Immature natural killer cell (primary cell): ENCODE measurements around the gene CDC20B. TPM values are rescaled to one million over a fixed set of nuclear protein-coding genes. Genes with fewer than 3 reads are reported as not detected.

Source experiments
- DNase-seq, 3 donors: peaks; one replicate each; pipeline ENCODE4 v3.0.0; 2022; ENCODE audit warnings: mixed read lengths in 1 of 3
- H3K27ac Mint-ChIP-seq, 6 donors: one replicate each; pipeline ENCODE4 v1.8.0; 2020; ENCODE audit warnings: mixed read lengths in 6 of 6, mild to moderate bottlenecking in 5 of 6, inconsistent platforms in 4 of 6, moderate library complexity in 3 of 6
- H3K27me3 Mint-ChIP-seq, 3 donors: one replicate each; pipeline ENCODE4 v1.8.0; 2020 to 2021; ENCODE audit warnings: low read depth in 3 of 3, mild to moderate bottlenecking in 3 of 3, mixed read lengths in 3 of 3, moderate library complexity in 3 of 3, inconsistent platforms in 1 of 3
- H3K36me3 Mint-ChIP-seq, 3 donors: one replicate each; pipeline ENCODE4 v1.8.0; 2020; ENCODE audit warnings: mixed read lengths in 3 of 3, inconsistent platforms in 2 of 3, mild to moderate bottlenecking in 2 of 3
- H3K4me1 Mint-ChIP-seq, 2 donors: one replicate each; pipeline ENCODE4 v1.8.0; 2020; ENCODE audit warnings: inconsistent platforms in 2 of 2, mild to moderate bottlenecking in 2 of 2, mixed read lengths in 2 of 2, moderate library complexity in 1 of 2
- H3K4me3 Mint-ChIP-seq, 5 donors: one replicate each; pipeline ENCODE4 v1.8.0; 2020; ENCODE audit warnings: mild to moderate bottlenecking in 5 of 5, mixed read lengths in 5 of 5, inconsistent platforms in 3 of 5, moderate library complexity in 3 of 5
- H3K9me3 Mint-ChIP-seq, 6 donors: one replicate each; pipeline ENCODE4 v1.8.0; 2020; ENCODE audit warnings: mild to moderate bottlenecking in 6 of 6, mixed read lengths in 6 of 6, inconsistent platforms in 4 of 6, moderate library complexity in 3 of 6
- polyA plus RNA-seq, 3 donors: library from polyadenylated mRNA; unstranded; fragments of 300-500 nt; fragmentation: Illumina TruSeq; gene quantifications; one replicate each; pipeline ENCODE4 v1.2.3, GENCODE V29; 2021

Gene CDC20B
- polyA plus RNA-seq, 3 donors from 2014 or later = not detected

DNA sequence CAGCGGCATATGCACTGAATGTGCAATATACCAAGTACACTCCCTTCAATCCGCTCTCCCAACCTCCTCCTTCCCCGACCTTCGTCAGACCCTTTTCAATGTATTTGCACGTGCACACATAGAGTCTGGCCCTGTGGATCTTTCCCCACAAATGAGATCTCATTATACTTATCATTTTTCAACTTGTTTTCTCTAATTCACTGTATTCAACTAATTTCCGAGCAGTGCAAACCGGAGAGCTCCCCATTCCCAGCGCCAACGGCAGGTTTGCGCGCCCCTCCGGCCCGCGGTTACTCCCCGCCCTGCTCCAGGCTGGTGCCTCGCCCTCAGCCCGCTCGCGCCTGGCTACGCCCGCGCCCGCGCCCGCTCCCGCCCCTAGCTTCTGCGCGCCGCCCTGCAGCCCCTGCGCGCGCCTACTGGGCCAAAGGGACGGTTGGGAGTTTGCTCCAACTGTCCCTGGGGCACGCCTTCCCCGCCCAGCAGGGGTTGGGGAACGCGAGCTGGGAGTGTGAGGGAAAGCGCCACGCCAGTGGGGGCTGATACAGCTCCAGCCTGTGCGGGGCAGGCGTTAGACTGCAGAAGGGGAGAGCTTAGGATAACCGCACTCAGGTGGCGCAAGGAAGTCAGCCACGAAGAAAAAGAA lies 3.3 kb upstream of the CDC20B start:
- H3K9me3 Mint-ChIP-seq = peaks cover 0 to 2% (median 0%) of the 10 kb centered on the region in 6 donors
- no peak overlapping the region for H3K27ac Mint-ChIP-seq
- peak overlapping the region in 4 of 5 donors; percentile 12 to 50 (median 30) for H3K4me3 Mint-ChIP-seq
- H3K27me3 Mint-ChIP-seq = peaks cover 29 to 43% (median 31%) of the 10 kb centered on the region in 3 donors
- H3K36me3 Mint-ChIP-seq = no peaks in the 10 kb centered on the region
- no peak for DNase-seq
- H3K4me1 Mint-ChIP-seq = peaks cover 28 to 46% of the 10 kb centered on the region in 2 donors

DNA sequence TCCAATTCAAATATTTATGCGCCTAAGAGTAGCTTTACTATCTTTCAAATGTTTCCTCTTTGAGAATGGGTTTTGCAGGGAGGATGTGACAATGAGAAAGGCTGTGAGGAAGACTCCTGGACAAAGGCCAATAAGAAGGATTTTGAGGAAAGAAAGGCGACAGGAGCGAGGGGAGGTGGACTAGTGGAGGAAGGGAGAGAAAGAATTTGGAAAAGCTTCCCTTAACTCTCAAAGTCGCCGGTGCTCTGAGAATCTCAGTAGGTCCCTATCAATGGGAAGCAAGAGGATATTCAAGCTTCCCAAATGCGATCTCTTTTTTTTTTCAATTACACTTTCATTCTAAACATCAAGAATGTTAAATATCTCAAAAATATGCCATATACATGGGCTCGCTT lies 2.8 kb upstream of the CDC20B start:
- Mint-ChIP-seq H3K4me3 (peak overlapping the region in 4 of 5 donors; percentile 12 to 62 (median 48)), H3K9me3 (peaks cover 0 to 2% (median 0%) of the 10 kb centered on the region in 6 donors), H3K4me1 (peaks cover 28 to 46% of the 10 kb centered on the region in 2 donors), H3K27ac (no peak overlapping the region), H3K27me3 (peaks cover 29 to 41% (median 30%) of the 10 kb centered on the region in 3 donors), H3K36me3 (no peaks in the 10 kb centered on the region)
- no peak for DNase-seq

DNA sequence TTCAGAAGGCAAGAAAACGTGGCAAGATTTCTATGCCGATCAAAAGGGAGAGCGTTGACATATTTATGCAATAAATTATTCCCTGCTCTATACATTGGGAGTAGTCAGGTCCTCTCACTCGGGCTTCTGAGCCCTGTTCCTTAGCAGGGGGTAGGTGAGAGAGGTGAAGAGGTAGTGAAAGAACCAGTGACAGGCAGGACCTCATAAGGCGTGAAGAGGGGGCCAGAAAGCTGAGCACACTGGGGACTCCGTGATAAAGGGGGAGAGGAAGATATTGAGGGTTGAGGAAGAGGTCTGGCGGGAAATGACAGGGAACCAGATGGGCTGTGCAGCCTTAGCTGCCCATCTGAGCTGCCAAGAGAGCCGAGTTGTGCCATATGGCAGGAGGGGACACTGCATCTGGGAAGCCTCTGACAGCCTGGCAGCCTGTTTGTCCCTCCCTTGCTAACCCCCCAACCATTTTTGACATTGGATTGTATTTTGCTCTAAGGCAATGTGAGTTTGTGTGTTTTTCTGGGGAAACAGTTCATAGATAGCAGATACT lies 782 bp upstream of the CDC20B start:
- DNase-seq = no peak
- peaks cover 28 to 46% of the 10 kb centered on the region in 2 donors for H3K4me1 Mint-ChIP-seq
- peak overlapping the region; percentile 77 to 91 (median 85) for H3K4me3 Mint-ChIP-seq
- H3K27ac Mint-ChIP-seq = peak overlapping the region in 4 of 6 donors; percentile 58 to 87 (median 85)
- peaks cover 0 to 2% (median 0%) of the 10 kb centered on the region in 6 donors for H3K9me3 Mint-ChIP-seq
- no peaks in the 10 kb centered on the region for H3K36me3 Mint-ChIP-seq
- peaks cover 28 to 40% (median 29%) of the 10 kb centered on the region in 3 donors for H3K27me3 Mint-ChIP-seq

DNA sequence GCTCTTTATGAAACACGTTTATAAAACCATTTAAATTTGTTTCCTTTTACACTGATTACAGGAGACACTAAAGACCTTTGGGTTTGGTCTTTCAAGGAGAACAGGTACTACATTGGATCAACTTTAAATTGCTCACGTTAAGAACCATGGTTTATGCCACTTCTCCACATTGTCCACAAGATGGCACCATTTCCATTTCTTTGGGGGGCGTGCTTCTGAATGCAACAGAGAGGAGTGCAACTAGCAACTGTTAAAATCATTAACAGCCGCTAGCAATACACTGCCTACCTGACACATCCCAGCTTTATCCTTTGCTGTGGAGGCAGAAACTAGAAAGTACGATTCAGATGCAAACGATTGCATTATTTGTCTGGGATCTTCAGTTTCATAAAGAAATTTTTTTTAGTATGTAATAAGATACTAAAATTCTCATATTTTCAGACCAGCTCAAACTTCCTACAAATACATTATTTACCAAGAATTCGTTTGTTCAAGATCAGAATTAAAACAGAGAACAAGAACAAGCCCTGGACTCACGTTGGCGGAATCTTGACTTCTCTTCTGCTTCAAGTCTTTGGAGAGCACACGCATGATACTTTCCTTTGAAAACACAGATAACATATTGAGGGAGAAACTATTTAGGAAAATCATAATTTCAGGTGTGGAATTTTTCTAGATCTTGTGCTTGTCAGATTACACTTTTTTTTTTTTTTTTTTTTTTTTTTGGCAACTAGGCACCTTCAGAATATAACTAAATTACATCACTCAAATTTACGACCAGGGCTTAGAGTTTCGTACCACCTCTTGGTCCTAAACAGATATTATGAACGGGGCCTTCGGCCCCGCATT lies 702 bp downstream of the CDC20B start:
- H3K27ac Mint-ChIP-seq = peak overlapping the region in 4 of 6 donors; percentile 39 to 87 (median 62)
- peaks cover 28 to 44% of the 10 kb centered on the region in 2 donors for H3K4me1 Mint-ChIP-seq
- peaks cover 26 to 33% (median 29%) of the 10 kb centered on the region in 3 donors for H3K27me3 Mint-ChIP-seq
- peak; percentile 70 to 76 (median 72) for DNase-seq
- H3K9me3 Mint-ChIP-seq = no peaks in the 10 kb centered on the region
- H3K36me3 Mint-ChIP-seq = no peaks in the 10 kb centered on the region
- peak overlapping the region; percentile 87 to 94 (median 89) for H3K4me3 Mint-ChIP-seq

DNA sequence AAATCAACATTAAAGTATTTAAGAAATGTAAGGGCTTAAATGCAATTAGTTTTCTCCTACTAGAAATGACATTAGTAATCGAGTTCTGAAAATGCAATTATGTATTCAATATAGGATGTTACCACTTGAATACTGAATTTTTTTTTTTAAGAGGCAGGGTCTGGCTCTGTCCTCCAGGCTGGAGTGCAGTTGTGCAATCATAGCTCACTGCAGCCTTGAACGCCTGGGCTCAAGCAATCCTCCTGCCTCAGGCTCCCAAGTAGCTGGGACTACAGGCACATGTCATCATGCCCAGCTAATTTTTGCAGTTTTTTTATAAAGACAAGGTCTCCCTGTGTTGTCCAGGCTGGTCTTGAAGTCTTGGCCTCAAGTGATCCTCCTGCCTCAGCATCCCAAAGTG lies 1.5 kb downstream of the CDC20B start:
- no peak overlapping the region for H3K27ac Mint-ChIP-seq
- H3K4me3 Mint-ChIP-seq = no peak overlapping the region
- H3K9me3 Mint-ChIP-seq = no peaks in the 10 kb centered on the region
- DNase-seq = no peak
- no peaks in the 10 kb centered on the region for H3K36me3 Mint-ChIP-seq
- H3K4me1 Mint-ChIP-seq = peaks cover 24 to 36% of the 10 kb centered on the region in 2 donors
- peaks cover 22 to 32% (median 25%) of the 10 kb centered on the region in 3 donors for H3K27me3 Mint-ChIP-seq

DNA sequence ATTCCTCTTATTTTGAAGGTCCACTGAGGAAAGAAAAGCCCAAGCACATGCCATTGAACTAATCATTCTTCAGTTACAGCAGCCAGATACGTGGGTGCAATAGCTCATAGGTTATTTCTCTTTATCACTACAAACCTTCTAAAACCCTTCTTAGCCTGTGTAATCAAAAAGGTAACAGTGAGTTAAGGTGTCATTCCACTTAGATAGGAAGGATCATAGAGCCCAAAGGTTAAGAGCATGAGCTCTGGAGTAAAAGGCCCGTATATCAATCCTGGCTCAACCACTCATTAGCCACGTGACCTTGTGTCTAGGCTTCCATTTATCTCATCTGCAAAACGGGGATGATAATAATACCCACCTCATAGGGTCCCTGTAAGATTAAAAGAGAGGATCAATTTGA lies 10.3 kb downstream of the CDC20B start:
- Mint-ChIP-seq H3K27me3 (peaks cover 3 to 17% (median 15%) of the 10 kb centered on the region in 3 donors), H3K4me1 (no peaks in the 10 kb centered on the region), H3K36me3 (no peaks in the 10 kb centered on the region), H3K27ac (no peak overlapping the region), H3K9me3 (peaks cover 0 to 2% (median 0%) of the 10 kb centered on the region in 6 donors), H3K4me3 (no peak overlapping the region)
- DNase-seq = no peak

DNA sequence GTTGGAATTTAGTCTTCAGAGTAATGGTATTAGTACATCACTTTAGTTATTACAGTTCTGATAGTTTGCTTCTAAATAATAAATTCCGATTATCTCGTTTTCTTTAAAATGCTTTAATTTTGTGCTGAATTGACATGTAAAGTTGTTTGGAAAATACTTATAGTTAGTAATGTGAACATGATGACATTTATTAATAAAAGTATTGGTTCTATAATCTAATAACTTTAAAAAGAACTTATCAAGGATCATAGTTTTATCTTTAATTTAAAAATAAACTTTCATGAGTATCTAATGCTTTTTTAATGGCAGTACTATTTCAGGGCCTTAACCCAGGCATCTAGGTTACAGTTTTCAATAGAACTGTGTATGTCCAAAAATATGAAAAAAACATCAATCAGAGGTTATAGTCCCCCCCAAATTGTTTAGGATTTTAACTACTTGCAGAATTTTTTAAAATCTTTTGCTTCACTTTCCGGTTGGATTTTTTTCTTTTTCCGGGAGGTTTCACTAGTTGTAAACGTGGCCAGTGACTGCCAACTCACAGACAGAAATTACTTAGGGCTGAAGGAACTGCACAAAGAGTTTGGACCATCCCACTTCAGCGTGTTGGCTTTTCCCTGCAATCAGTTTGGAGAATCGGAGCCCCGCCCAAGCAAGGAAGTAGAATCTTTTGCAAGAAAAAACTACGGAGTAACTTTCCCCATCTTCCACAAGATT lies 12.3 kb downstream of the CDC20B start:
- no peaks in the 10 kb centered on the region for H3K9me3 Mint-ChIP-seq

DNA sequence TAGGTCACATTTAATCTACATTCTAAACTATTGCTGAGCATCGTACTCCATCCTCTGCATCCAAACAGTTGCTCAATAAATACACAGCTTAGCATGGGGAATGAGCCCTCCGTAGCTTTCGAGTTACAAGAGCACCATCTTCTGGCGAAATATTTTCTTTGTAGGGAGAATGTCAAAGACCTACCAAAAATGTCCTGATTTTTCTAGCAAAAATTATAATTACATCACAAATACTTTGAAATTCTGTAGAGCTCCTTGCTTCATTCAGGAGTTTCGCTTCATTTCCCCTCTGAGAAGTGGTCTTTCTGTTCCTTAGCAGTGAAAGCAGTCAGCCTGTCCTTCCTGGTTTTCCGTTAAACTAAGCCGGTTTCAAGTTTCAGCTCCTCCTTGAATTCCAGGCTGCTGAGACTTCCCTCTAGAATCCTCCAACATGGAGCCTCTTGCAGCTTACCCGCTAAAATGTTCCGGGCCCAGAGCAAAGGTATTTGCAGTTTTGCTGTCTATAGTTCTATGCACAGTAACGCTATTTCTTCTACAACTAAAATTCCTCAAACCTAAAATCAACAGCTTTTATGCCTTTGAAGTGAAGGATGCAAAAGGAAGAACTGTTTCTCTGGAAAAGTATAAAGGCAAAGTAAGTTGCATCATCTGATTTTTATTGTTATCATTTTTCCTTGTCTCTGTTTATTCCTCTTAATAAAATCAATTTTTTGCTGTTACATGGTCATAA lies 13.0 kb downstream of the CDC20B start, which contains the start of gene GPX8:
GPX8 (plus strand) TSS at position 409 of the 730 bp plus-strand sequence; CDS start at position 431, 22 bp downstream.
- Mint-ChIP-seq H3K4me1 (no peaks in the 10 kb centered on the region), H3K9me3 (no peaks in the 10 kb centered on the region), H3K27ac (no peak within 1 kb of the TSS), H3K36me3 (no peaks in the 10 kb centered on the region), H3K27me3 (peaks cover 0 to 13% (median 5%) of the 10 kb centered on the region in 3 donors), H3K4me3 (no peak within 1 kb of the TSS)
- DNase-seq = peak; percentile 39 to 59 (median 52)

More for the DNA sequence above, 12.3 kb downstream of the CDC20B start:
- H3K36me3 Mint-ChIP-seq = no peaks in the 10 kb centered on the region
- no peak overlapping the region for H3K4me3 Mint-ChIP-seq
- DNase-seq = no peak
- no peaks in the 10 kb centered on the region for H3K4me1 Mint-ChIP-seq
- H3K27me3 Mint-ChIP-seq = peaks cover 0 to 12% (median 6%) of the 10 kb centered on the region in 3 donors
- no peak overlapping the region for H3K27ac Mint-ChIP-seq

DNA sequence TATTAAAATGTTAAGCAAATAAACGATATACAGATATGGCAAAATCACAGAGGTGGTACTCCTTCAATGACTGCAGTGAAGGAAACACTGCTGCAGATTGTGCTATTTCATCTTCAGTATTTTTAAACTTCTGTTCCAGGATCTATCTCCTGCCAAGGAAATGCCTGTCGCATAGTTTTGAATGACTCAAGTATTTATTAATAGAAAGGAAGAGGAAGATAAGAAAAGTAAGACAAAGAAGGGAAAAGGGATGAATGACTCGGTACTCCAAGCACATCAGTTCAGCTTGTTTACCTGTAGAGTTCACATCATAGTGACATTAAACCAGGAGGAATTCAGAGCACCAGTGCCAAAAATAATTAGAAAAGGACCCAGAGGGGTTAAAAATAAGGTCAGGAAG lies 18.1 kb downstream of the CDC20B start:
- H3K27ac Mint-ChIP-seq = no peak overlapping the region
- no peak overlapping the region for H3K4me3 Mint-ChIP-seq
- no peak for DNase-seq
- H3K36me3 Mint-ChIP-seq = no peaks in the 10 kb centered on the region
- no peaks in the 10 kb centered on the region for H3K9me3 Mint-ChIP-seq
- H3K4me1 Mint-ChIP-seq = no peaks in the 10 kb centered on the region
- peaks cover 3 to 8% (median 5%) of the 10 kb centered on the region in 3 donors for H3K27me3 Mint-ChIP-seq

DNA sequence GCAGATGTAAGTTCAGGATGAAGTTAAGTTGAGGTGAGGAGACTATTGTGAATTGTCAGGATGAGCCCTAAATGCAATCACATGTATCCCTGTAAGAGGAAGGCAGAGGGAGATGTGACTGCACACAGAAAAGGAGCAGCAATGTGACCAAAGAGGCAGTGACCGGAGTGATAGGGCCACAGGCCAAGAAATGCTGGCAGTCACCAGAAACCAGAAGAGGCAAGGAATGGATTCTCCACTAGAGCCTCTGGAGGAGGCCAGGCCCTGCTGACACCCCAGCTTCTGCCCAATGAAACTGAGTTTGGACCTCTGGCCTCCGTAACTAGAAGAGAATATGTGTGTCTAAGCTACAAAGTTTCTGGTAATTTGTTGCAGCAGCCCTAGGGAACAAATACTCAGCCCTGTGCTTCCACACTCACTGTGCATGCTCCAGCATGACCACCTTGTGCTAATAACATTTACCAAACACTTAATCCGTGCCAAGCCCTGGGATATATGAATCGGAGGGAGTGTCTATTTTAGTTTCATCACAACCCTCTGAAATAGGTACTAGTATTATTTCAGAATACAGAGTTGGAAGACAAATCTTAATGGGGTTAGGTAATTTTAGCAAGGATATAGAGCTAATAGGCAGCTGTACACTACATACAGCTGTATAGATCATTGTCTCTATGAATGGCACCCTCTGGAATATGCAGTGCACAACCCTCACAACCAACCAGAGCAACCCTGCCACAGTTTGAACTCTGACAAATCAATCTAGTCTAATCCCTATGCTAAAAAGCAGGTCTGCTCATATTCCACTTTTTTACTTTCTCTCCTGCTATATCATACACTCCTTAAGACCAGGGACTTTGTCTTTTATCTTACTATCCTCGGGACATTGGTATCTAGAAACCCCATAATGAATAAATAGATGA lies 20.8 kb downstream of the CDC20B start:
- Mint-ChIP-seq H3K27me3 (peaks cover 4 to 8% (median 8%) of the 10 kb centered on the region in 3 donors), H3K27ac (no peak overlapping the region), H3K36me3 (no peaks in the 10 kb centered on the region), H3K4me1 (no peaks in the 10 kb centered on the region), H3K9me3 (no peaks in the 10 kb centered on the region), H3K4me3 (no peak overlapping the region)
- no peak for DNase-seq

DNA sequence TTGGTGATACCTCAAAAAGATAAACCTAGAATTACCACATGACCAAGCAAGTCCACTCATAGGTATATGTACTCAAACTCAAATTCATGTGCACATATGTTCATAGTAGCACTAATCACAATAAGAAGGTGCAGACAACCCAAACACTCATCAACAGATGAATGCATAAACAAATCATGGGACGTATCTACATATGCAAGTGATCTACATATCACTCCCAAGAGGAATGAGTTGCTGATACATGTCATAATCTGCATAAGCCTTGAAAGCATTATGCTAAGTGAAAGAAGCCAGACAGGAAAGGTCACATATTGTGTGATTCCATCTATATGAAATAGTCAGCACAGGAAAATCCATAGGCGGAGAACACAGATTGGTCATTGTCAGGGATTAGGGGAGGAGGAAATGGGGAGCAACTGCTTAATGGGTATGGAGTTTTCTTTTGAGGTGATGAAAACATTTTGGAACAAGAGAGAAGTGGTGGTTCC lies 23.6 kb downstream of the CDC20B start:
- H3K27ac Mint-ChIP-seq = no peak overlapping the region
- H3K4me3 Mint-ChIP-seq = no peak overlapping the region

More for the DNA sequence above, 23.6 kb downstream of the CDC20B start:
- Mint-ChIP-seq H3K27me3 (peaks cover 0 to 11% (median 8%) of the 10 kb centered on the region in 3 donors), H3K4me1 (peaks cover 5 to 7% of the 10 kb centered on the region in 2 donors), H3K36me3 (no peaks in the 10 kb centered on the region), H3K9me3 (no peaks in the 10 kb centered on the region)
- DNase-seq = no peak
